Bronchial epithelial cell (primary cell): ENCODE results near the gene FBXO7. TPM values are rescaled to one million over a fixed set of nuclear protein-coding genes. Genes with fewer than 3 reads are reported as not detected.
"Not testable (repeated sequence)": the region's sequence is repeated elsewhere in the genome, so short reads cannot be mapped to it uniquely, and the experiment has no call there.

Source experiments
- DNase-seq: peaks from one replicate; pipeline ENCODE4 v3.0.0-alpha.2; 2010; ENCODE audit warnings: low read depth
- FAIRE-seq: peaks from 2 replicates; lab custom pipeline; 2011; peaks lifted over from hg19 to GRCh38; lab: Jason Lieb, UNC
- H3K27me3 ChIP-seq: 2 replicates; pipeline ENCODE4 v1.5.1; 2011; ENCODE audit warnings: low read length; ENCODE audit not compliant: control insufficient read depth, insufficient read depth
- H3K36me3 ChIP-seq: 2 replicates; pipeline ENCODE4 v1.5.1; 2011; ENCODE audit warnings: low read length; ENCODE audit not compliant: control insufficient read depth, insufficient read depth
- H3K4me3 ChIP-seq: 2 replicates; pipeline ENCODE4 v1.5.1; 2011; ENCODE audit warnings: mild to moderate bottlenecking, low read depth, low read length, control low read depth
- total RNA-seq: library from RNA; depleted of rRNA; stranded (reverse); fragments of >200 nt; gene quantifications from 2 replicates; pipeline ENCODE4 v1.2.1, GENCODE V29; 2014
- TF ChIP-seq, protein P1 (sequence below): IDR thresholded peaks from 2 replicates; pipeline ENCODE4 v1.5.1; 2011; ENCODE audit warnings: mild to moderate bottlenecking, moderate library complexity, low read length, control low read depth, inconsistent platforms; ENCODE audit not compliant: insufficient read depth, severe bottlenecking

The FBXO7 gene
- total RNA-seq, 1 donor from 2014 or later = 49.5 TPM

DNA sequence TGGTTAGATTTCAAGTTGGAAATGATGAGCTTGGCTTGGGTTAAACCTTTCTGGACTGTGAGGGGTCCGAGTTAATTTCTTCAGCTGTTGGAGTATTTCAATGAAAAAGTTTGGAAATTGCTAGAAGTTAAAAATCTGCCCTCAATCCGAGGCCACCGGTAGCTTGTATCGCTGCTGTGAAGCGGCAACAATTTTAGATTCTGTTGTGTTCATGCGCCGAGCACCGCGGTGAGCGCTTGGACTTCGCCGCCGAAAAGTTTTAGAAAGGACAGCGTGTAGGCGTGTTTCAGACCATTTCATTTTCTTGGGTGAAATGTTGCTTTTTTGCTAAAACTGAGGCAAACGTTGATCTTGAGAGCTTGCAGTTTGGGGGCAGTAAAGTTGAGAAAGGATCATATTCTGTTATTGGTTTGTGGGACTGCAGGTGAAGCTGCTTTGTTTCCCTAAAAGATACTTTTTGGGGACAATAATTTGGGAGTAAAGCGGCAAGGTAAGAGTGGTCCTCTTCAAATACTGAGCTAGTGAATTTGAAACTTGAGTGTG is 928 bp downstream of the FBXO7 start:
- TF ChIP-seq, protein P1, sequence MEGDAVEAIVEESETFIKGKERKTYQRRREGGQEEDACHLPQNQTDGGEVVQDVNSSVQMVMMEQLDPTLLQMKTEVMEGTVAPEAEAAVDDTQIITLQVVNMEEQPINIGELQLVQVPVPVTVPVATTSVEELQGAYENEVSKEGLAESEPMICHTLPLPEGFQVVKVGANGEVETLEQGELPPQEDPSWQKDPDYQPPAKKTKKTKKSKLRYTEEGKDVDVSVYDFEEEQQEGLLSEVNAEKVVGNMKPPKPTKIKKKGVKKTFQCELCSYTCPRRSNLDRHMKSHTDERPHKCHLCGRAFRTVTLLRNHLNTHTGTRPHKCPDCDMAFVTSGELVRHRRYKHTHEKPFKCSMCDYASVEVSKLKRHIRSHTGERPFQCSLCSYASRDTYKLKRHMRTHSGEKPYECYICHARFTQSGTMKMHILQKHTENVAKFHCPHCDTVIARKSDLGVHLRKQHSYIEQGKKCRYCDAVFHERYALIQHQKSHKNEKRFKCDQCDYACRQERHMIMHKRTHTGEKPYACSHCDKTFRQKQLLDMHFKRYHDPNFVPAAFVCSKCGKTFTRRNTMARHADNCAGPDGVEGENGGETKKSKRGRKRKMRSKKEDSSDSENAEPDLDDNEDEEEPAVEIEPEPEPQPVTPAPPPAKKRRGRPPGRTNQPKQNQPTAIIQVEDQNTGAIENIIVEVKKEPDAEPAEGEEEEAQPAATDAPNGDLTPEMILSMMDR = no peak
- H3K36me3 ChIP-seq = no peaks in the 10 kb centered on the region
- peak overlapping the region; percentile 90 for H3K4me3 ChIP-seq
- H3K27me3 ChIP-seq = no peaks in the 10 kb centered on the region
- DNase-seq (no peak), FAIRE-seq (no peak)

DNA sequence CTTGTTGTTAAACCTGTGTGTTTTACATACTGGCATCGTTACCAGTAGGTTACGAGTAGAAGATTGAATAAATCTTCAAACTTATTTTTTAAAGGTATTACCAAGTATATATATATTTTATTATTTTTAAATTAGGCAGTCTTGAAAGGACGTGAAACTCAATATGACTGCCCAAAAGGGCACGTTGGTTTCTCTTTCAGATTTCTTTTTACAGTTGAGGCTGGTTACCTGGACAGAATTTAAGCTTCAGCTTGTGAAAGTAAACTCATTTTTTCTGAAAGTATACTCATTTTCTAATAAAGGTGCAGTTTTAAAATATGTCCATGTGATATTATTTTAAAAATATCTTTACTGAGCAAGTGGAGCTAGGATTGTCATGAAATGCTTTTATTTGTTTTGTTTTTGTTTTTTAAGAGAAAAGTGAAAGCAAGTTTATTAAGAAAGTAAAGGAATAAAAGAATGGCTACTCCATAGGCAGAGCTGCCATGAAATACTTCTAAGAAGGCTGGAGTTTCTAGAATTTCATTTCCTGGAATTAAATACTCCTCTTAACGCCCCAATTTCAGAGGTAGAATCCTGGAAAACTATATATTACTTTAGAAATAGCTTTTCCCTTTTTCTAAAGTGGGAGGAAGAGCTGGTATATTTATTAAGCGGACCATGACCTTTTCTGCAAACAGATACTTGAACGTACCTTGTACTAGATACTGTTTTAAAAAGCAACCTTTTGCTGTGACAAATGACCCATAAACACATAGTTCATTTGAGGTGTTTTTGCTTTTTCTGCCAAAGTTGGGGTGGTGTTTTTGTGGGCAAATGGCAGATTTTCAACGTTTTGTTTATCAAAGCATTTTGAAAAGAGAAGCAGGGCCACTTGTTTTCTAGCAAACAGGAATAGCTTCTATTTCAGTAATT is 1.9 kb downstream of the FBXO7 start:
- DNase-seq (no peak), FAIRE-seq (no peak)
- H3K36me3 ChIP-seq = no peaks in the 10 kb centered on the region
- TF ChIP-seq, protein P1 = no peak
- no peaks in the 10 kb centered on the region for H3K27me3 ChIP-seq
- peak overlapping the region; percentile 90 for H3K4me3 ChIP-seq

DNA sequence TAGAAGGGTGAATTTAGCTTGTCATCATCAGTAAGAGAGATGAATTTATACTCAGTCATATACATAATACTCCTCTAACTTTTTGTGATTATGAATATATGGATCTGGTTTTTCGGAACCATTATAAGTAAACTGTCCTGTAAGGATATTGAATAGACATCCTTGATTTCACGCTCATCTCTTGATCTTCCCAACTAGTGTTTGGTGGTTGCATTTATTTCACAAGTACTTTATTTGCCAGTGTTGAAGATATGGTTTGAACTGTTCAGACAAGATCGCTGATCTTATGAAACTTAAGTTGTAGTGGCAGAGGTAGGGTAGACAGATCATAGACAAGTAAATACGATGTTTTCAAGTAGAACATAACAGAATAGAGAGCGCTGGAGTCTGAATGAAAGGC is 3.0 kb downstream of the FBXO7 start:
- Histone ChIP-seq H3K36me3 (no peaks in the 10 kb centered on the region), H3K27me3 (no peaks in the 10 kb centered on the region), H3K4me3 (no peak overlapping the region)
- no peak for DNase-seq
- TF ChIP-seq, protein P1 = no peak
- no peak for FAIRE-seq

DNA sequence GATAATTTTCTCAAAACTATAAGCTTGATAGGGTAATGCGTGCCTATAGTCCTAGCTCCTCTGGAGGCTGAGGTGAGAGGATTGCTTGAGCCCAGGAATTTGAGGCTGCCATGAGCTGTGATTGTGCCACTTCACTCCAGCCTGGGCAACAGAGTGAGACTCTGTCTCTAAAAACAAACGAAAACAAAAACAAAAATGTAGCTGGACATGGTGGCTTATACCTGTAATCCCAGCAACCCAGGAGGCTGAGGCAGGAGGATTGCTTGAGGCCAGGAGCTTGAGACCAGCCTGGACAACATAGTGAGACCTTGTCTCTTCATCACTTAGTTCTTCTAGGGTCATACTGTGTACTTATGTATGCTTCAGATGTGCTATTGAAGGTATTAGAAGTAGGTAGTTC is 3.9 kb downstream of the FBXO7 start:
- not testable (repeated sequence) for H3K27me3 ChIP-seq, DNase-seq, H3K4me3 ChIP-seq, FAIRE-seq, H3K36me3 ChIP-seq

DNA sequence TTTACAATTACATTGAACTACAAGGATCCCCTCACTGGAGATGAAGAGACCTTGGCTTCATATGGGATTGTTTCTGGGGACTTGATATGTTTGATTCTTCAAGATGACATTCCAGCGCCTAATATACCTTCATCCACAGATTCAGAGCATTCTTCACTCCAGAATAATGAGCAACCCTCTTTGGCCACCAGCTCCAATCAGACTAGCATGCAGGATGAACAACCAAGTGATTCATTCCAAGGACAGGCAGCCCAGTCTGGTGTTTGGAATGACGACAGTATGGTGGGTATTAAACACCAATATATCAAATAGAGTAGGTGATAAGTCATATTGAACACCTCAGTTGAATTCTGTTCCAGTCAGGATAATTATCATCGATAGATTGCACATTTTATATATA is 4.4 kb downstream of the FBXO7 start:
- DNase-seq (no peak), FAIRE-seq (no peak)
- TF ChIP-seq, protein P1 = no peak

DNA sequence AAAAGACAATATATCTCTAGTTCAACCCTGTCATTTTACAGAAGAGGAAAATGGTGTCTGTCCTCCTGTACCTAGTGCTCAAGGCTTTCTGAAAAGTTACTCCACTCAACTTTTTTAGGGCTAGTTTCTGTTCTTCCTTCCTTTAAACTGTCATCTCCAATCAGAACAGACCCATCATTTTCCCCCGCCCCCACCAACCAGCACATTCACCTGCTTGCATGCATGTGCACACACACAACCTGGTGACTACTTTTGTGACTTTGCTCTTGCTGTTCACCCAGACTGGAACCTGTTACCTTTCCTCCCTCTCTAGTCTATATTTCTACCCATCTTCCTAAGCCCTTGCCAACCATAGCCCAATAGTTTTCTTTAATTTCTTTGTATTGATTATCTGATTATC is 5.6 kb downstream of the FBXO7 start:
- Histone ChIP-seq H3K27me3 (no peaks in the 10 kb centered on the region), H3K36me3 (peaks cover 3% of the 10 kb centered on the region), H3K4me3 (no peak overlapping the region)
- FAIRE-seq (no peak), DNase-seq (no peak)
- TF ChIP-seq, protein P1 = no peak

More for the DNA sequence above, 4.4 kb downstream of the FBXO7 start:
- Histone ChIP-seq H3K4me3 (no peak overlapping the region), H3K36me3 (peaks cover 2% of the 10 kb centered on the region), H3K27me3 (no peaks in the 10 kb centered on the region)
